HCT116 (cell line): Measurements from ENCODE around the gene MLLT3. TPM values are rescaled to one million over a fixed set of nuclear protein-coding genes. Genes with fewer than 3 reads are reported as not detected.
A peak's percentile ranks its signal among the peaks of the same experiment; 100 is the strongest.

ENCODE experiments used
- ATAC-seq: fragments of 200-7000 bp; cut with Tn5 transposase; 2 replicates; pipeline ENCODE4 v1.9.1; 2020; ENCODE audit warnings: mild to moderate bottlenecking, moderate library complexity
- BruUV-seq: library from RNA; stranded (reverse); fragments of 400-500 nt; replicated peaks from 2 replicates; lab custom pipeline; 2021; lab: Mats Ljungman, UMichigan
- CTCF ChIA-PET: fragments of 300-600 bp; sonication (Branson Sonifier 250); formaldehyde crosslinking; loops from one replicate; lab custom pipeline; 2021; ENCODE audit warnings: antibody characterized with exemption; lab: Charles Lee
- POLR2A ChIA-PET: fragments of 300-600, 350-600 bp; sonication (Branson Sonifier 250); formaldehyde crosslinking; loops from one replicate; lab custom pipeline; 2021; ENCODE audit warnings: antibody characterized with exemption; lab: Charles Lee
- RAD21 ChIA-PET, 2 experiments: fragments of 300-600 bp; sonication (Branson Sonifier 250); formaldehyde crosslinking; loops; one replicate each; lab custom pipeline; 2023; ENCODE audit warnings: low total read pairs in 2 of 2; ENCODE audit not compliant: uncharacterized antibody in 2 of 2, unreplicated experiment in 2 of 2, low non-redundant PET in 1 of 2; lab: Charles Lee
- DNase-seq: peaks from one replicate; pipeline ENCODE4 v3.0.0-alpha.2; 2010; ENCODE audit warnings: low read depth, low spot score
- H2AFZ ChIP-seq: fragments of 200-600 bp; shearing (Covaris generic), sonication (generic); 2 replicates; pipeline ENCODE4 v1.6.1; 2017; ENCODE audit warnings: low read depth, mixed run types, mixed read lengths, antibody characterized with exemption, low read length; ENCODE audit not compliant: poor library complexity, severe bottlenecking
- H3K27ac ChIP-seq: 2 replicates; pipeline ENCODE4 v1.5.1; 2012; ENCODE audit warnings: low read depth, low read length
- H3K27me3 ChIP-seq: fragments of 200-600 bp; sonication (generic); 2 replicates; pipeline ENCODE4 v1.6.1; 2016; ENCODE audit warnings: mixed run types, low read length, mixed read lengths; ENCODE audit not compliant: insufficient read depth
- H3K36me3 ChIP-seq, 2 experiments: fragments of 200-500 bp in 1 of 2; fragments of 200-600 bp in 1 of 2; sonication (Bioruptor generic) in 1 of 2; sonication (generic) in 1 of 2; 2 replicates each; pipeline versions ENCODE4 v1.5.1 to v1.6.1; 2014 to 2016; ENCODE audit warnings: low read length in 2 of 2, inconsistent platforms in 1 of 2, mixed read lengths in 1 of 2, mixed run types in 1 of 2; ENCODE audit not compliant: insufficient read depth in 2 of 2, control insufficient read depth in 1 of 2
- H3K4me1 ChIP-seq, 2 experiments: fragments of 200-600 bp in 1 of 2; sonication (generic) in 1 of 2; 2 replicates each; pipeline versions ENCODE4 v1.5.1 to v1.6.1; 2012 to 2017; ENCODE audit warnings: low read length in 2 of 2, inconsistent platforms in 1 of 2, mild to moderate bottlenecking in 1 of 2, mixed read lengths in 1 of 2, mixed run types in 1 of 2, moderate library complexity in 1 of 2; ENCODE audit not compliant: insufficient read depth in 2 of 2, control insufficient read depth in 1 of 2
- H3K4me2 ChIP-seq: fragments of 200-600 bp; sonication (generic); 2 replicates; pipeline ENCODE4 v1.6.1; 2017; ENCODE audit warnings: mixed run types, low read length, mixed read lengths
- H3K4me3 ChIP-seq, 2 experiments: fragments of 200-600 bp in 1 of 2; sonication (generic) in 1 of 2; replicated peaks in 1 of 2; 2 replicates each; pipeline ENCODE4 v1.5.1; 2011 to 2016; ENCODE audit warnings: low read length in 2 of 2, control low read depth in 1 of 2, low read depth in 1 of 2, mild to moderate bottlenecking in 1 of 2, mixed read lengths in 1 of 2, mixed run types in 1 of 2
- H3K79me2 ChIP-seq: fragments of 200-600 bp; sonication (generic); 2 replicates; pipeline ENCODE4 v1.6.1; 2017; ENCODE audit warnings: mild to moderate bottlenecking, mixed run types, low read length, moderate library complexity, mixed read lengths; ENCODE audit not compliant: insufficient read depth
- H3K9ac ChIP-seq: fragments of 200-600 bp; sonication (generic); 2 replicates; pipeline ENCODE4 v1.6.1; 2016; ENCODE audit warnings: low read length, mixed read lengths
- H3K9me2 ChIP-seq: fragments of 200-600 bp; sonication (generic), shearing (Covaris generic); 2 replicates; pipeline ENCODE4 v1.6.1; 2017; ENCODE audit warnings: mixed run types, mild to moderate bottlenecking, moderate library complexity; ENCODE audit not compliant: insufficient read depth
- H3K9me3 ChIP-seq, 2 experiments: fragments of 200-500 bp in 1 of 2; fragments of 200-600 bp in 1 of 2; sonication (Bioruptor generic) in 1 of 2; sonication (generic) in 1 of 2; 2 replicates each; pipeline ENCODE4 v1.6.1; 2014 to 2017; ENCODE audit warnings: low read length in 2 of 2, mixed read lengths in 2 of 2, inconsistent platforms in 1 of 2, low read depth in 1 of 2, mild to moderate bottlenecking in 1 of 2, mixed run types in 1 of 2, moderate library complexity in 1 of 2; ENCODE audit not compliant: control insufficient read depth in 1 of 2, insufficient read depth in 1 of 2
- H4K20me1 ChIP-seq: fragments of 200-600 bp; sonication (generic), shearing (Covaris generic); 2 replicates; pipeline ENCODE4 v1.6.1; 2017; ENCODE audit warnings: mixed run types, mild to moderate bottlenecking, moderate library complexity; ENCODE audit not compliant: insufficient read depth
- CBX3 ChIP-seq: IDR thresholded peaks from 2 replicates; pipeline ENCODE4 v1.6.1; 2012; ENCODE audit warnings: low read depth
- FOSL1 ChIP-seq: IDR thresholded peaks from 2 replicates; pipeline ENCODE4 v1.6.1; 2012; ENCODE audit warnings: low read depth
- RAD21 ChIP-seq: IDR thresholded peaks from 2 replicates; pipeline ENCODE4 v1.6.1; 2012; ENCODE audit warnings: low read depth, mild to moderate bottlenecking
- SRF ChIP-seq: IDR thresholded peaks from 2 replicates; pipeline ENCODE4 v1.6.1; 2012; ENCODE audit warnings: low read depth
- YY1 ChIP-seq: IDR thresholded peaks from 2 replicates; pipeline ENCODE4 v1.6.1; 2011; ENCODE audit warnings: low read length, low read depth, moderate library complexity, mild to moderate bottlenecking; ENCODE audit not compliant: insufficient replicate concordance; ENCODE audit errors: extremely low read depth
- ZFX ChIP-seq: fragments of 450-650 bp; IDR thresholded peaks from 2 replicates; pipeline ENCODE4 v1.6.1; 2017
- intact Hi-C: fragments of 100-400 bp; cut with micrococcal nuclease; formaldehyde crosslinking; loops from 2 replicates; pipeline ENCODE4 v1.10.0; 2022
- total RNA-seq: library from RNA; stranded (reverse); gene quantifications from one replicate; pipeline ENCODE4 v1.2.1, GENCODE V29; 2021; ENCODE audit not compliant: unreplicated experiment
- TF ChIP-seq, protein P1 (sequence below): IDR thresholded peaks from 2 replicates; pipeline ENCODE4 v1.6.1; 2012
- TF ChIP-seq, protein P2 (sequence below), 3 experiments: fragments of 200-600 bp in 1 of 3; sonication (generic) in 1 of 3; IDR thresholded peaks in 2 of 3; conservative IDR thresholded peaks in 1 of 3; 2 replicates each; pipeline ENCODE4 v1.5.1; 2012 to 2017; ENCODE audit warnings: low read depth in 2 of 3, low read length in 2 of 3, antibody characterized with exemption in 1 of 3, borderline replicate concordance in 1 of 3, control low read depth in 1 of 3, mild to moderate bottlenecking in 1 of 3, mixed read lengths in 1 of 3, mixed run types in 1 of 3, moderate library complexity in 1 of 3; ENCODE audit not compliant: insufficient read depth in 1 of 3
- TF ChIP-seq, protein P3 (sequence below): IDR thresholded peaks from 2 replicates; pipeline ENCODE4 v1.6.1; 2011; ENCODE audit warnings: mild to moderate bottlenecking, low read length, moderate library complexity; ENCODE audit not compliant: insufficient replicate concordance; ENCODE audit errors: extremely low read depth

MLLT3 gene
- total RNA-seq, 1 experiment from 2014 or later, result 4.3 TPM

- H2AFZ ChIP-seq, result no peak overlapping the region
- POLR2A ChIA-PET, result no interaction called here
These were observed 31.1 kb downstream of the MLLT3 start for GRCh38 chr9:20591223-20591622.

GRCh38 chr9:20584968-20585643, 37.2 kb downstream of the MLLT3 start:
- RAD21 ChIA-PET, result no interaction called here
- Histone ChIP-seq H4K20me1 (peaks cover 3% of the 10 kb centered on the region; the same call in 1 of the 2 replicates), H3K4me2 (no peak overlapping the region), H3K79me2 (no peaks in the 10 kb centered on the region), H3K9me3 (no peaks in the 10 kb centered on the region), H3K4me1 (no peaks in the 10 kb centered on the region), H3K27ac (no peak overlapping the region), H3K36me3 (no peaks in the 10 kb centered on the region; a peak in 1 of 4 replicates), H3K9me2 (no peaks in the 10 kb centered on the region), H3K4me3 (no peak overlapping the region), H3K27me3 (no peaks in the 10 kb centered on the region; the same call in 1 of the 2 replicates), H2AFZ (no peak overlapping the region), H3K9ac (no peak overlapping the region)
- DNase-seq (no peak), ATAC-seq (no peak)
- intact Hi-C loops, result no loop called here
- CTCF ChIA-PET, result no interaction called here
- no TSS peak for BruUV-seq
- TF ChIP-seq RAD21 (no peak), CBX3 (no peak), ZFX (no peak), SRF (no peak)
- TF ChIP-seq, protein P1, sequence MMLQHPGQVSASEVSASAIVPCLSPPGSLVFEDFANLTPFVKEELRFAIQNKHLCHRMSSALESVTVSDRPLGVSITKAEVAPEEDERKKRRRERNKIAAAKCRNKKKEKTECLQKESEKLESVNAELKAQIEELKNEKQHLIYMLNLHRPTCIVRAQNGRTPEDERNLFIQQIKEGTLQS, result no peak
- TF ChIP-seq, protein P2, sequence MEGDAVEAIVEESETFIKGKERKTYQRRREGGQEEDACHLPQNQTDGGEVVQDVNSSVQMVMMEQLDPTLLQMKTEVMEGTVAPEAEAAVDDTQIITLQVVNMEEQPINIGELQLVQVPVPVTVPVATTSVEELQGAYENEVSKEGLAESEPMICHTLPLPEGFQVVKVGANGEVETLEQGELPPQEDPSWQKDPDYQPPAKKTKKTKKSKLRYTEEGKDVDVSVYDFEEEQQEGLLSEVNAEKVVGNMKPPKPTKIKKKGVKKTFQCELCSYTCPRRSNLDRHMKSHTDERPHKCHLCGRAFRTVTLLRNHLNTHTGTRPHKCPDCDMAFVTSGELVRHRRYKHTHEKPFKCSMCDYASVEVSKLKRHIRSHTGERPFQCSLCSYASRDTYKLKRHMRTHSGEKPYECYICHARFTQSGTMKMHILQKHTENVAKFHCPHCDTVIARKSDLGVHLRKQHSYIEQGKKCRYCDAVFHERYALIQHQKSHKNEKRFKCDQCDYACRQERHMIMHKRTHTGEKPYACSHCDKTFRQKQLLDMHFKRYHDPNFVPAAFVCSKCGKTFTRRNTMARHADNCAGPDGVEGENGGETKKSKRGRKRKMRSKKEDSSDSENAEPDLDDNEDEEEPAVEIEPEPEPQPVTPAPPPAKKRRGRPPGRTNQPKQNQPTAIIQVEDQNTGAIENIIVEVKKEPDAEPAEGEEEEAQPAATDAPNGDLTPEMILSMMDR (IDR thresholded peaks at IDR 0.05 in 2 of 3, conservative IDR thresholded peaks at IDR 0.05 in 1 of 3; ENCODE audit: borderline replicate concordance in 1 of 3, insufficient read depth in 1 of 3, low read depth in 2 of 3, low read length in 2 of 3), result no peak
- TF ChIP-seq, protein P3, sequence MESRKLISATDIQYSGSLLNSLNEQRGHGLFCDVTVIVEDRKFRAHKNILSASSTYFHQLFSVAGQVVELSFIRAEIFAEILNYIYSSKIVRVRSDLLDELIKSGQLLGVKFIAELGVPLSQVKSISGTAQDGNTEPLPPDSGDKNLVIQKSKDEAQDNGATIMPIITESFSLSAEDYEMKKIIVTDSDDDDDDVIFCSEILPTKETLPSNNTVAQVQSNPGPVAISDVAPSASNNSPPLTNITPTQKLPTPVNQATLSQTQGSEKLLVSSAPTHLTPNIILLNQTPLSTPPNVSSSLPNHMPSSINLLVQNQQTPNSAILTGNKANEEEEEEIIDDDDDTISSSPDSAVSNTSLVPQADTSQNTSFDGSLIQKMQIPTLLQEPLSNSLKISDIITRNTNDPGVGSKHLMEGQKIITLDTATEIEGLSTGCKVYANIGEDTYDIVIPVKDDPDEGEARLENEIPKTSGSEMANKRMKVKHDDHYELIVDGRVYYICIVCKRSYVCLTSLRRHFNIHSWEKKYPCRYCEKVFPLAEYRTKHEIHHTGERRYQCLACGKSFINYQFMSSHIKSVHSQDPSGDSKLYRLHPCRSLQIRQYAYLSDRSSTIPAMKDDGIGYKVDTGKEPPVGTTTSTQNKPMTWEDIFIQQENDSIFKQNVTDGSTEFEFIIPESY, result no peak
- POLR2A ChIA-PET, result no interaction called here

More at GRCh38 chr9:20591223-20591622, 31.1 kb downstream of the MLLT3 start:
- Histone ChIP-seq H3K9me3 (no peaks in the 10 kb centered on the region), H3K9me2 (no peaks in the 10 kb centered on the region), H3K9ac (no peak overlapping the region), H4K20me1 (no peaks in the 10 kb centered on the region), H3K27me3 (no peaks in the 10 kb centered on the region), H3K4me2 (no peak overlapping the region), H3K4me3 (no peak overlapping the region), H3K36me3 (no peaks in the 10 kb centered on the region), H3K4me1 (no peaks in the 10 kb centered on the region), H3K27ac (no peak overlapping the region), H3K79me2 (no peaks in the 10 kb centered on the region)
- peak; percentile 61; the same call in 1 of the 2 replicates for ATAC-seq
- ChIA-PET RAD21 (no interaction called here), CTCF (no interaction called here)
- intact Hi-C loops, result no loop called here
- DNase-seq, result no peak
- BruUV-seq, result no TSS peak
- no peak for TF ChIP-seq YY1
- no peak for TF ChIP-seq FOSL1
- TF ChIP-seq, protein P2 (IDR thresholded peaks at IDR 0.05 in 2 of 3, conservative IDR thresholded peaks at IDR 0.05 in 1 of 3; ENCODE audit: borderline replicate concordance in 1 of 3, insufficient read depth in 1 of 3, low read depth in 2 of 3, low read length in 2 of 3), result 0 out of 6 replicates have a peak, but pooled peaks of 1 of the 3 experiments have one; percentile 8
